Neural crest cell (in vitro differentiated cells): Measurements from ENCODE around the gene CCDC12. TPM values are rescaled to one million over a fixed set of nuclear protein-coding genes. Genes with fewer than 3 reads are reported as not detected.

Experiments
- DNase-seq: peaks from one replicate; pipeline ENCODE4 v3.0.0; 2021; ENCODE audit warnings: low read depth, mixed read lengths, low spot score
- H3K27ac Mint-ChIP-seq: one replicate; pipeline ENCODE4 v1.8.0; 2021; ENCODE audit warnings: mild to moderate bottlenecking, mixed read lengths; ENCODE audit not compliant: unreplicated experiment
- H3K27me3 Mint-ChIP-seq: 2 replicates; pipeline ENCODE4 v1.8.0; 2021; ENCODE audit warnings: low read depth, mild to moderate bottlenecking, mixed read lengths
- H3K36me3 Mint-ChIP-seq: 2 replicates; pipeline ENCODE4 v1.8.0; 2021; ENCODE audit warnings: low read depth, mild to moderate bottlenecking, mixed read lengths
- H3K4me1 Mint-ChIP-seq: 2 replicates; pipeline ENCODE4 v1.8.0; 2021; ENCODE audit warnings: mixed read lengths
- H3K4me3 Mint-ChIP-seq: one replicate; pipeline ENCODE4 v1.8.0; 2021; ENCODE audit warnings: mild to moderate bottlenecking, mixed read lengths
- H3K9me3 Mint-ChIP-seq: 2 replicates; pipeline ENCODE4 v1.8.0; 2021; ENCODE audit warnings: mixed read lengths
- CTCF ChIP-seq: fragments of 200-600 bp; sonication (generic); conservative IDR thresholded peaks from 2 replicates; pipeline ENCODE4 v1.5.0; 2021; ENCODE audit warnings: antibody characterized with exemption, mild to moderate bottlenecking
- total RNA-seq: library from RNA; stranded (reverse); gene quantifications from 2 replicates; pipeline ENCODE4 v1.2.1, GENCODE V29; 2021

Gene CCDC12
- total RNA-seq, 1 donor from 2014 or later: 54.3 TPM

- Mint-ChIP-seq H3K4me1 (peaks cover 40% of the 10 kb centered on the region), H3K4me3 (no peak overlapping the region), H3K27me3 (no peaks in the 10 kb centered on the region), H3K36me3 (no peaks in the 10 kb centered on the region), H3K9me3 (no peaks in the 10 kb centered on the region), H3K27ac (no peak overlapping the region)
- TF ChIP-seq CTCF: no peak
- no peak for DNase-seq
Measured at GRCh38 chr3:46953234-46954010, 23.1 kb downstream of the CCDC12 start.

GRCh38 chr3:46952813-46953212 lies 23.7 kb downstream of the CCDC12 start:
- TF ChIP-seq CTCF: no peak
- Mint-ChIP-seq H3K4me3 (no peak overlapping the region), H3K9me3 (no peaks in the 10 kb centered on the region), H3K27me3 (no peaks in the 10 kb centered on the region), H3K27ac (no peak overlapping the region), H3K4me1 (peaks cover 43% of the 10 kb centered on the region), H3K36me3 (no peaks in the 10 kb centered on the region)
- no peak for DNase-seq

GRCh38 chr3:46950650-46951241 lies 25.8 kb downstream of the CCDC12 start:
- peaks cover 43% of the 10 kb centered on the region for H3K4me1 Mint-ChIP-seq
- H3K36me3 Mint-ChIP-seq: peaks cover 7% of the 10 kb centered on the region
- no peaks in the 10 kb centered on the region for H3K9me3 Mint-ChIP-seq
- TF ChIP-seq CTCF: no peak
- no peak for DNase-seq
- no peak overlapping the region for H3K4me3 Mint-ChIP-seq
- H3K27ac Mint-ChIP-seq: no peak overlapping the region
- no peaks in the 10 kb centered on the region for H3K27me3 Mint-ChIP-seq

- no peak overlapping the region for H3K27ac Mint-ChIP-seq
- no peak overlapping the region for H3K4me3 Mint-ChIP-seq
- no peaks in the 10 kb centered on the region for H3K27me3 Mint-ChIP-seq
Measured at GRCh38 chr3:46950177-46950576, 26.4 kb downstream of the CCDC12 start.

More at GRCh38 chr3:46950177-46950576, 26.4 kb downstream of the CCDC12 start:
- TF ChIP-seq CTCF: no peak
- H3K36me3 Mint-ChIP-seq: peaks cover 8% of the 10 kb centered on the region
- H3K9me3 Mint-ChIP-seq: no peaks in the 10 kb centered on the region
- no peak for DNase-seq
- peaks cover 41% of the 10 kb centered on the region for H3K4me1 Mint-ChIP-seq
